Muscle layer of colon (tissue), 2 donors: Measurements from ENCODE around the gene PTPRD.

Experiments
- H3K27ac ChIP-seq: one replicate; pipeline ENCODE4 v1.7.0; 2013; ENCODE audit warnings: low read depth, mild to moderate bottlenecking, low read length, moderate library complexity
- H3K27me3 ChIP-seq, 2 donors: one replicate each; pipeline ENCODE4 v1.7.0; 2013; ENCODE audit warnings: low read length in 2 of 2, mild to moderate bottlenecking in 2 of 2; ENCODE audit not compliant: insufficient read depth in 2 of 2, control insufficient read depth in 1 of 2
- H3K36me3 ChIP-seq: one replicate; pipeline ENCODE4 v1.7.0; 2013; ENCODE audit warnings: mild to moderate bottlenecking, low read length; ENCODE audit not compliant: insufficient read depth
- H3K4me1 ChIP-seq: one replicate; pipeline ENCODE4 v1.7.0; 2013; ENCODE audit warnings: mild to moderate bottlenecking, low read length; ENCODE audit not compliant: insufficient read depth
- H3K4me3 ChIP-seq, 2 donors: one replicate each; pipeline ENCODE4 v1.7.0; 2013; ENCODE audit warnings: low read length in 2 of 2, low read depth in 1 of 2, mild to moderate bottlenecking in 1 of 2, moderate library complexity in 1 of 2
- H3K9ac ChIP-seq: one replicate; pipeline ENCODE4 v1.7.0; 2013; ENCODE audit warnings: low read length
- H3K9me3 ChIP-seq: one replicate; pipeline ENCODE4 v1.7.0; 2013; ENCODE audit warnings: mild to moderate bottlenecking, low read length
- donor health status: abdominal sarcoma.
- donor health status: Adenocarcinoma of cecum.

Gene PTPRD

GRCh38 chr9:10265153-10265631, 347.6 kb downstream of the PTPRD start:
- Histone ChIP-seq H3K4me3 (no peak overlapping the region), H3K27me3 (no peaks in the 10 kb centered on the region), H3K9me3 (no peaks in the 10 kb centered on the region), H3K4me1 (no peaks in the 10 kb centered on the region), H3K36me3 (no peaks in the 10 kb centered on the region), H3K27ac (no peak overlapping the region), H3K9ac (no peak overlapping the region)

- Histone ChIP-seq H3K27me3 (no peaks in the 10 kb centered on the region), H3K4me3 (no peak overlapping the region), H3K27ac (no peak overlapping the region), H3K9me3 (no peaks in the 10 kb centered on the region), H3K4me1 (no peaks in the 10 kb centered on the region), H3K9ac (no peak overlapping the region), H3K36me3 (no peaks in the 10 kb centered on the region)
These were observed 352.3 kb downstream of the PTPRD start for GRCh38 chr9:10260501-10260900.

GRCh38 chr9:10259668-10260067, 353.1 kb downstream of the PTPRD start:
- Histone ChIP-seq H3K27me3 (no peaks in the 10 kb centered on the region), H3K36me3 (no peaks in the 10 kb centered on the region), H3K4me1 (no peaks in the 10 kb centered on the region), H3K4me3 (no peak overlapping the region), H3K27ac (no peak overlapping the region), H3K9ac (no peak overlapping the region), H3K9me3 (no peaks in the 10 kb centered on the region)

- Histone ChIP-seq H3K9ac (no peak overlapping the region), H3K9me3 (no peaks in the 10 kb centered on the region), H3K27me3 (no peaks in the 10 kb centered on the region), H3K4me1 (no peaks in the 10 kb centered on the region), H3K36me3 (no peaks in the 10 kb centered on the region), H3K27ac (no peak overlapping the region), H3K4me3 (no peak overlapping the region)
These were observed 357.0 kb downstream of the PTPRD start for GRCh38 chr9:10255758-10256157.

GRCh38 chr9:10254338-10254737, 358.5 kb downstream of the PTPRD start:
- H3K36me3 ChIP-seq = no peaks in the 10 kb centered on the region
- H3K4me3 ChIP-seq = no peak overlapping the region
- no peak overlapping the region for H3K27ac ChIP-seq
- no peaks in the 10 kb centered on the region for H3K4me1 ChIP-seq
- H3K27me3 ChIP-seq = no peaks in the 10 kb centered on the region
- no peak overlapping the region for H3K9ac ChIP-seq
- no peaks in the 10 kb centered on the region for H3K9me3 ChIP-seq

- H3K36me3 ChIP-seq = no peaks in the 10 kb centered on the region
- H3K27me3 ChIP-seq = no peaks in the 10 kb centered on the region
- H3K27ac ChIP-seq = no peak overlapping the region
- no peak overlapping the region for H3K4me3 ChIP-seq
- no peak overlapping the region for H3K9ac ChIP-seq
- H3K4me1 ChIP-seq = no peaks in the 10 kb centered on the region
- no peaks in the 10 kb centered on the region for H3K9me3 ChIP-seq
These were observed 359.5 kb downstream of the PTPRD start for GRCh38 chr9:10253341-10253740.

DNA sequence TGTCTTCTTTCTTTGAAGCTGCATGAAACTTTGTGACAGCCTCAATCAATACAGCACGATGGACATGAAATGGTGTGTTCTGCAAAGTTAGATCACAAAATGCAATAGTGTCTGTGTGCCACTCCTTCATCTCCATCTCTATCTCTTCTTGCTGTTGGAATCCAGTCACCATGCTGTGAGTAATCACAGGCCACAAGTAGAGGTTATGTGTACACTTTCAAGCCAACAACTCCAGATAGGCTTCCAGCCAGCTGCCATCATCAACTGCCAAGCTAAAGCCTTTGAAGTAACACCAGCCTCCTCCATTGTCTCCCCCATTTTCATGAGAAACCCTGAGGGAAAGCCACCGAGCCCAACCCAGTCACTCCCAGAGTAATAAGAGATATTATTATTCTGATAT, 360.6 kb downstream of the PTPRD start:
- no peaks in the 10 kb centered on the region for H3K27me3 ChIP-seq
- no peaks in the 10 kb centered on the region for H3K4me1 ChIP-seq
- no peak overlapping the region for H3K27ac ChIP-seq
- H3K9ac ChIP-seq = no peak overlapping the region
- H3K36me3 ChIP-seq = no peaks in the 10 kb centered on the region
- no peak overlapping the region for H3K4me3 ChIP-seq
- H3K9me3 ChIP-seq = no peaks in the 10 kb centered on the region

DNA sequence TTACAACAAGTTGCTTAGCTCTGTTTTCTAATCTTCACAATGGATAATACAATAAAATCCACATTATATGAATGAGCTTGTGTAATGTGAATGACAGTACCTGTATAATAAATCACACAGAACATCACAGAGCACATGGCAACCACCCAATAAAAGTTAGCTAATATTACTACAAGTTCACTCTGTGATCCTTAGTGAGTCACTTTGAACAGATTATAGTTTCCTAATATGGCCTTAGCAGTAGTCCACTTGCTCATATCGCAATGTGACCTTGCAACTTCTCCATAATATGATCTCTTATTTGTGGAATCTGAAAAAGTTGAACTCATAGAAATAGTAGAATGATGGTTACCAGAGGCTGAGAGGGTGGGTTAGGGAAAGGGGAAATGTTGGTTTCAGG, 361.3 kb downstream of the PTPRD start:
- H3K4me1 ChIP-seq = no peaks in the 10 kb centered on the region
- H3K27ac ChIP-seq = no peak overlapping the region
- H3K36me3 ChIP-seq = no peaks in the 10 kb centered on the region
- H3K9ac ChIP-seq = no peak overlapping the region
- no peaks in the 10 kb centered on the region for H3K27me3 ChIP-seq
- H3K4me3 ChIP-seq = no peak overlapping the region
- H3K9me3 ChIP-seq = no peaks in the 10 kb centered on the region

DNA sequence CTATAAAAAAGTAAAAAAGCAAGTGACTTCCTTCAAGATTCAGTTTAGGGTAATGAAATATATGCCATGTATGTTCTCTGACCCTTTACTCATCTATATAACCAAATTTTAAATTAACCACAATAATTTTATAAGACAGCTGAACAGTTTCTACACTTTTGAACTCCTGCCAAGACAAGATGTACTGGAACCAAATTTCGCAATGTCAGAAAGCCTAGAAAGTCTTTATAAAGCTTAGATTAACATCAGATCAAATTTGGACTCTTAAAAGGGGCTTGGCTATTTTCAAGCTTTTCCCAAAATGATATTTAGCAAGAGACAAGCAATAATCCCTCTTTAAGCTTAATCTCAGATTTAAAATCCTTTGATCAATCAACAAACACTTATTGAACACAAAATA, 362.6 kb downstream of the PTPRD start:
- no peaks in the 10 kb centered on the region for H3K27me3 ChIP-seq
- no peak overlapping the region for H3K9ac ChIP-seq
- H3K36me3 ChIP-seq = no peaks in the 10 kb centered on the region
- H3K27ac ChIP-seq = no peak overlapping the region
- no peaks in the 10 kb centered on the region for H3K9me3 ChIP-seq
- H3K4me1 ChIP-seq = no peaks in the 10 kb centered on the region
- H3K4me3 ChIP-seq = no peak overlapping the region

DNA sequence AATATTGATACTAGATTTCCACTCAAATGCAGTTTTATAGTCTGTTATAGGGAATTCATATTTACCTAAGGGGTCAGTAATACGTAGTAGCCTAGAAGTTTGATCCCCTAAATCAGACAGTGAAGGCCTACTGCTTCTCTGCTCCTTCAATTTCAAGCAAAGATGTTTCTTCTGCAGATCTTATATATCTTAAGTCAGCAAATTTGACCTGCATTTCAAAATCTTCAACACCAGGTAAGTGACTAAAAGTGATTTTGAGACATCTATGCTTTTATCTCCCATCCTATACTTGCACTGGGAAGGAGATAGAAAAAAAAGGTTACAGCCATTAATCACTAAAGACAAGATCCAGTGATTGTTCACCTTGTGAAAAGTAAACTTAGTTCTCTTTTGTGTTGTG, 363.9 kb downstream of the PTPRD start:
- Histone ChIP-seq H3K27ac (no peak overlapping the region), H3K27me3 (no peaks in the 10 kb centered on the region), H3K4me1 (no peaks in the 10 kb centered on the region), H3K9ac (no peak overlapping the region), H3K9me3 (no peaks in the 10 kb centered on the region), H3K36me3 (no peaks in the 10 kb centered on the region), H3K4me3 (no peak overlapping the region)

GRCh38 chr9:10242255-10242654, 370.5 kb downstream of the PTPRD start:
- Histone ChIP-seq H3K27me3 (no peaks in the 10 kb centered on the region), H3K4me1 (no peaks in the 10 kb centered on the region), H3K9me3 (no peaks in the 10 kb centered on the region), H3K9ac (no peak overlapping the region), H3K4me3 (no peak overlapping the region), H3K36me3 (no peaks in the 10 kb centered on the region), H3K27ac (no peak overlapping the region)

DNA sequence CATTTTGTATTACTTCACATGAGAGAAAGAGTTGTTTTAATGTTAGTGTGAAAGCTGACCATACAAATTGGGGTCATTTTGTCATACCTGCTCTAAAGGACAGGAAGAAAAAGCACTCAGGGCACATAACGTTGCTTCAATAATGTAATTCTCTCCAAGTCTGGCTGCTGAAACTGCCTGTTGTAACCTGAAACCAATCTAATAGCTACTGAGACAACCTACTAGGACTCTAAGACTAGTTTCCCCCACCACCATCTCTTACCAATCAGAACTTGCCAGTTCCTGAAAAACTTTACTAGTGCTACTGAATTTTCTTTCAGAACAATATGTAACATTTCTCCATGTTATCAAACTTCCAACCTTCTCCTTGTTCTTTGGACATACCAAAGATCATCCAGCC, 374.7 kb downstream of the PTPRD start:
- no peak overlapping the region for H3K4me3 ChIP-seq
- H3K27me3 ChIP-seq = no peaks in the 10 kb centered on the region
- no peaks in the 10 kb centered on the region for H3K9me3 ChIP-seq
- no peak overlapping the region for H3K9ac ChIP-seq
- H3K27ac ChIP-seq = no peak overlapping the region
- H3K4me1 ChIP-seq = no peaks in the 10 kb centered on the region
- H3K36me3 ChIP-seq = no peaks in the 10 kb centered on the region
